K562 (cell line): Measurements from ENCODE around the gene PRPF6.

ENCODE experiments used
- EZH2 ChIP-seq: IDR thresholded peaks from 2 replicates; pipeline ENCODE4 v1.6.1; 2012; ENCODE audit warnings: low read depth, mild to moderate bottlenecking, inconsistent platforms, low read length, borderline replicate concordance
- HDAC2 ChIP-seq: fragments of 450-650 bp; IDR thresholded peaks from 2 replicates; pipeline ENCODE4 v1.6.1; 2016; ENCODE audit warnings: mild to moderate bottlenecking
- KDM1A ChIP-seq, 2 experiments: fragments of 450-650 bp; IDR thresholded peaks; 2 replicates each; pipeline ENCODE4 v1.6.1; 2016; ENCODE audit warnings: mild to moderate bottlenecking in 2 of 2
- RB1 ChIP-seq: fragments of 450-650 bp; IDR thresholded peaks from 2 replicates; pipeline ENCODE4 v1.6.1; 2017; ENCODE audit warnings: low read depth, mild to moderate bottlenecking
- RBM39 ChIP-seq: fragments of 200-400 bp; formaldehyde crosslinking; optimal IDR thresholded peaks from 2 replicates; pipeline ENCODE3; 2018; ENCODE audit warnings: low read depth, low read length
- RCOR1 ChIP-seq, 2 experiments: IDR thresholded peaks; 2 replicates each; pipeline ENCODE4 v1.6.1; 2012; ENCODE audit warnings: low read depth in 2 of 2, low read length in 2 of 2, borderline replicate concordance in 1 of 2, improper control_type of control experiment in 1 of 2
- SMAD3 ChIP-seq: fragments of 450-650 bp; formaldehyde crosslinking; conservative IDR thresholded peaks from 2 replicates; pipeline ENCODE4 v1.4.0; 2020; ENCODE audit warnings: mild to moderate bottlenecking
- TAF15 ChIP-seq: fragments of 200-400 bp; formaldehyde crosslinking; IDR thresholded peaks from 2 replicates; pipeline ENCODE4 v1.6.1; 2017; ENCODE audit warnings: mild to moderate bottlenecking, low read depth, low read length, moderate library complexity
- TF ChIP-seq, protein P1 (sequence below), 2 experiments: fragments of 450-650 bp in 1 of 2; IDR thresholded peaks; 2 replicates each; pipeline ENCODE4 v1.6.1; 2011 to 2017; ENCODE audit warnings: low read depth in 2 of 2, antibody characterized with exemption in 1 of 2, borderline replicate concordance in 1 of 2, low read length in 1 of 2, mild to moderate bottlenecking in 1 of 2, mixed read lengths in 1 of 2; ENCODE audit not compliant: control insufficient read depth in 1 of 2
- TF ChIP-seq, protein P2 (sequence below), 2 experiments: fragments of 450-650 bp; IDR thresholded peaks; 2 replicates each; pipeline ENCODE4 v1.6.1; 2018; ENCODE audit warnings: mild to moderate bottlenecking in 2 of 2, low read depth in 1 of 2; ENCODE audit not compliant: partially characterized antibody in 2 of 2
- TF ChIP-seq, protein P3 (sequence below): sonication (generic); formaldehyde crosslinking; IDR thresholded peaks from 2 replicates; pipeline ENCODE4 v1.5.0; 2020; ENCODE audit warnings: missing genetic modification reagents
- TF ChIP-seq, protein P4 (sequence below), 2 experiments: fragments of 450-650 bp in 1 of 2; sonication (generic) in 1 of 2; formaldehyde crosslinking; conservative IDR thresholded peaks; 2 replicates each; pipeline versions ENCODE4 v1.4.0 to v1.8.1; 2020 to 2022; ENCODE audit warnings: mild to moderate bottlenecking in 1 of 2, missing genetic modification reagents in 1 of 2

DNA sequence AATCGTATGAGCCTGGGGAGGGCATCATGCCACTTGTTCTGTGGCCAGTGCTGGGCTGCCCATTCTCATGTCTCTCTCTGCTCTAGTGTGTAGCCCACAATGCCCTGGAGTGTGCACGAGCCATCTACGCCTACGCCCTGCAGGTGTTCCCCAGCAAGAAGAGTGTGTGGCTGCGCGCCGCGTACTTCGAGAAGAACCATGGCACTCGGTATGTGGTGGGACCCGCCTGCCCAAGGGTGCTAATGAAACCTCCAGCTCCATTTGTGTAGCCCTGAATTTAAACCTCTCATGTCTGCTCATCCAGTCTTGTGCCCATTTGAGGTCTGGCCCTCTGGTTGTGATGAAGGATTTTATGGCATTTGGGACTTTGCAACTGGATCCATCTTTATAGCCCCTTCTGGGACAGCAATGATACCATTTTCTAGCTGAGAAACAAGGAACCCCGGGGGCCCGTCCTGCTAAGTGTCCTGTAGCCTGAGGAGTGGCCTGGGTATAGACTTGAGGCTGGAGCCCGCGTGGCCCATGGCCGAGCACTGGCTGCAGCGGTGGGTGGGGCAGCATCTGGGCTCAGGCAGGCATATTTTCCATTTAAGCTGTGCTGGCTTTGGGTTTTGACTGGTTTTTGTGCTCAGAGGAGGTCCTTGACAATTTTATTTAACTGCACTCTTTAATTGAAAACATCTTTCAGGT, 41.9 kb downstream of the PRPF6 start:
- TF ChIP-seq SMAD3 (CRISPR knock-in tag) = no peak
- TF ChIP-seq, protein P1, sequence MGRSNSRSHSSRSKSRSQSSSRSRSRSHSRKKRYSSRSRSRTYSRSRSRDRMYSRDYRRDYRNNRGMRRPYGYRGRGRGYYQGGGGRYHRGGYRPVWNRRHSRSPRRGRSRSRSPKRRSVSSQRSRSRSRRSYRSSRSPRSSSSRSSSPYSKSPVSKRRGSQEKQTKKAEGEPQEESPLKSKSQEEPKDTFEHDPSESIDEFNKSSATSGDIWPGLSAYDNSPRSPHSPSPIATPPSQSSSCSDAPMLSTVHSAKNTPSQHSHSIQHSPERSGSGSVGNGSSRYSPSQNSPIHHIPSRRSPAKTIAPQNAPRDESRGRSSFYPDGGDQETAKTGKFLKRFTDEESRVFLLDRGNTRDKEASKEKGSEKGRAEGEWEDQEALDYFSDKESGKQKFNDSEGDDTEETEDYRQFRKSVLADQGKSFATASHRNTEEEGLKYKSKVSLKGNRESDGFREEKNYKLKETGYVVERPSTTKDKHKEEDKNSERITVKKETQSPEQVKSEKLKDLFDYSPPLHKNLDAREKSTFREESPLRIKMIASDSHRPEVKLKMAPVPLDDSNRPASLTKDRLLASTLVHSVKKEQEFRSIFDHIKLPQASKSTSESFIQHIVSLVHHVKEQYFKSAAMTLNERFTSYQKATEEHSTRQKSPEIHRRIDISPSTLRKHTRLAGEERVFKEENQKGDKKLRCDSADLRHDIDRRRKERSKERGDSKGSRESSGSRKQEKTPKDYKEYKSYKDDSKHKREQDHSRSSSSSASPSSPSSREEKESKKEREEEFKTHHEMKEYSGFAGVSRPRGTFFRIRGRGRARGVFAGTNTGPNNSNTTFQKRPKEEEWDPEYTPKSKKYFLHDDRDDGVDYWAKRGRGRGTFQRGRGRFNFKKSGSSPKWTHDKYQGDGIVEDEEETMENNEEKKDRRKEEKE (IDR thresholded peaks at IDR 0.05; ENCODE audit: borderline replicate concordance in 1 of 2, control insufficient read depth in 1 of 2, low read depth in 2 of 2, low read length in 1 of 2) = no peak
- TF ChIP-seq TAF15 = no peak
- TF ChIP-seq, protein P2, sequence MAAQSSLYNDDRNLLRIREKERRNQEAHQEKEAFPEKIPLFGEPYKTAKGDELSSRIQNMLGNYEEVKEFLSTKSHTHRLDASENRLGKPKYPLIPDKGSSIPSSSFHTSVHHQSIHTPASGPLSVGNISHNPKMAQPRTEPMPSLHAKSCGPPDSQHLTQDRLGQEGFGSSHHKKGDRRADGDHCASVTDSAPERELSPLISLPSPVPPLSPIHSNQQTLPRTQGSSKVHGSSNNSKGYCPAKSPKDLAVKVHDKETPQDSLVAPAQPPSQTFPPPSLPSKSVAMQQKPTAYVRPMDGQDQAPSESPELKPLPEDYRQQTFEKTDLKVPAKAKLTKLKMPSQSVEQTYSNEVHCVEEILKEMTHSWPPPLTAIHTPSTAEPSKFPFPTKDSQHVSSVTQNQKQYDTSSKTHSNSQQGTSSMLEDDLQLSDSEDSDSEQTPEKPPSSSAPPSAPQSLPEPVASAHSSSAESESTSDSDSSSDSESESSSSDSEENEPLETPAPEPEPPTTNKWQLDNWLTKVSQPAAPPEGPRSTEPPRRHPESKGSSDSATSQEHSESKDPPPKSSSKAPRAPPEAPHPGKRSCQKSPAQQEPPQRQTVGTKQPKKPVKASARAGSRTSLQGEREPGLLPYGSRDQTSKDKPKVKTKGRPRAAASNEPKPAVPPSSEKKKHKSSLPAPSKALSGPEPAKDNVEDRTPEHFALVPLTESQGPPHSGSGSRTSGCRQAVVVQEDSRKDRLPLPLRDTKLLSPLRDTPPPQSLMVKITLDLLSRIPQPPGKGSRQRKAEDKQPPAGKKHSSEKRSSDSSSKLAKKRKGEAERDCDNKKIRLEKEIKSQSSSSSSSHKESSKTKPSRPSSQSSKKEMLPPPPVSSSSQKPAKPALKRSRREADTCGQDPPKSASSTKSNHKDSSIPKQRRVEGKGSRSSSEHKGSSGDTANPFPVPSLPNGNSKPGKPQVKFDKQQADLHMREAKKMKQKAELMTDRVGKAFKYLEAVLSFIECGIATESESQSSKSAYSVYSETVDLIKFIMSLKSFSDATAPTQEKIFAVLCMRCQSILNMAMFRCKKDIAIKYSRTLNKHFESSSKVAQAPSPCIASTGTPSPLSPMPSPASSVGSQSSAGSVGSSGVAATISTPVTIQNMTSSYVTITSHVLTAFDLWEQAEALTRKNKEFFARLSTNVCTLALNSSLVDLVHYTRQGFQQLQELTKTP (IDR thresholded peaks at IDR 0.05; ENCODE audit: low read depth in 1 of 2, partially characterized antibody in 2 of 2) = no peak
- no peak for TF ChIP-seq EZH2
- TF ChIP-seq KDM1A (IDR thresholded peaks at IDR 0.05) = no peak
- TF ChIP-seq, protein P3, sequence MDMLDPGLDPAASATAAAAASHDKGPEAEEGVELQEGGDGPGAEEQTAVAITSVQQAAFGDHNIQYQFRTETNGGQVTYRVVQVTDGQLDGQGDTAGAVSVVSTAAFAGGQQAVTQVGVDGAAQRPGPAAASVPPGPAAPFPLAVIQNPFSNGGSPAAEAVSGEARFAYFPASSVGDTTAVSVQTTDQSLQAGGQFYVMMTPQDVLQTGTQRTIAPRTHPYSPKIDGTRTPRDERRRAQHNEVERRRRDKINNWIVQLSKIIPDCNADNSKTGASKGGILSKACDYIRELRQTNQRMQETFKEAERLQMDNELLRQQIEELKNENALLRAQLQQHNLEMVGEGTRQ (CRISPR knock-in tag) = no peak
- no peak for TF ChIP-seq RCOR1 (IDR thresholded peaks at IDR 0.05; ENCODE audit: borderline replicate concordance in 1 of 2, low read depth in 2 of 2, low read length in 2 of 2)
- TF ChIP-seq RB1 = no peak
- no peak for TF ChIP-seq RBM39
- TF ChIP-seq, protein P4, sequence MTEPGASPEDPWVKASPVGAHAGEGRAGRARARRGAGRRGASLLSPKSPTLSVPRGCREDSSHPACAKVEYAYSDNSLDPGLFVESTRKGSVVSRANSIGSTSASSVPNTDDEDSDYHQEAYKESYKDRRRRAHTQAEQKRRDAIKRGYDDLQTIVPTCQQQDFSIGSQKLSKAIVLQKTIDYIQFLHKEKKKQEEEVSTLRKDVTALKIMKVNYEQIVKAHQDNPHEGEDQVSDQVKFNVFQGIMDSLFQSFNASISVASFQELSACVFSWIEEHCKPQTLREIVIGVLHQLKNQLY (CRISPR knock-in tag; conservative IDR thresholded peaks at IDR 0.05) = no peak
- TF ChIP-seq HDAC2 = no peak
